ENCODE measurements around the gene CDC73.
"Not testable (repeated sequence)": the region's sequence is repeated elsewhere in the genome, so short reads cannot be mapped to it uniquely, and the experiment has no call there.

Gene CDC73

DNA sequence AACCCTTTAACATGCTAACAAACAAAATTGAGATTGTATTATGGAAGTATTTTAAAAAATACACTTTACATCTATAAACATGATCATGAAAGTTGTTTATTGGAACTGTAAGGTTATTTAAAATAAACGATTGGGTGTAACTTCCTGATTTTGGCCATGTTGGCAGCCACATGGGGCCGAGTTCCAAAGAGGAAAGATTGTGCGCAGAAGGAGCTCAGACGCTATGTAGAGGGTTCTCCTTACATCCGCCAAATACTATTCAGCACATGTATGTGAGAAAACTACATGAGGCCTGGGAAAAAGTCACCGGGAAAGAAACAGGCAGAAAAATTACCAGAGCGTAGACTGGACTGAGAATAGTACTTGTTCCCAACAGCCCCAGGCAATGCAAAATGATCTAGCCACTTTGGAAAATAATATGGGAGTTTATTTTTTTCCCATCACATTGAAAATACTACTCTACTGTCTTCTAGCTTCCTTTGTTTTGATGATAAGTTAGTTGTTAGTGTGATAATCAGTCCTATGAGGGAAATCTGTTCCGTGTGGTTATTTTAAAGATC lies 100.3 kb downstream of the CDC73 start:
- TF ChIP-seq, protein P1, sequence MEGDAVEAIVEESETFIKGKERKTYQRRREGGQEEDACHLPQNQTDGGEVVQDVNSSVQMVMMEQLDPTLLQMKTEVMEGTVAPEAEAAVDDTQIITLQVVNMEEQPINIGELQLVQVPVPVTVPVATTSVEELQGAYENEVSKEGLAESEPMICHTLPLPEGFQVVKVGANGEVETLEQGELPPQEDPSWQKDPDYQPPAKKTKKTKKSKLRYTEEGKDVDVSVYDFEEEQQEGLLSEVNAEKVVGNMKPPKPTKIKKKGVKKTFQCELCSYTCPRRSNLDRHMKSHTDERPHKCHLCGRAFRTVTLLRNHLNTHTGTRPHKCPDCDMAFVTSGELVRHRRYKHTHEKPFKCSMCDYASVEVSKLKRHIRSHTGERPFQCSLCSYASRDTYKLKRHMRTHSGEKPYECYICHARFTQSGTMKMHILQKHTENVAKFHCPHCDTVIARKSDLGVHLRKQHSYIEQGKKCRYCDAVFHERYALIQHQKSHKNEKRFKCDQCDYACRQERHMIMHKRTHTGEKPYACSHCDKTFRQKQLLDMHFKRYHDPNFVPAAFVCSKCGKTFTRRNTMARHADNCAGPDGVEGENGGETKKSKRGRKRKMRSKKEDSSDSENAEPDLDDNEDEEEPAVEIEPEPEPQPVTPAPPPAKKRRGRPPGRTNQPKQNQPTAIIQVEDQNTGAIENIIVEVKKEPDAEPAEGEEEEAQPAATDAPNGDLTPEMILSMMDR (IDR thresholded peaks at IDR 0.05; ENCODE audit: control extremely low read depth, extremely low read depth, low read depth, missing control alignments) = no peak
- ChIA-PET CTCF (no interaction called here), POLR2A (no interaction called here)
- DNase-seq (ENCODE audit: extremely low spot score) = no peak

DNA sequence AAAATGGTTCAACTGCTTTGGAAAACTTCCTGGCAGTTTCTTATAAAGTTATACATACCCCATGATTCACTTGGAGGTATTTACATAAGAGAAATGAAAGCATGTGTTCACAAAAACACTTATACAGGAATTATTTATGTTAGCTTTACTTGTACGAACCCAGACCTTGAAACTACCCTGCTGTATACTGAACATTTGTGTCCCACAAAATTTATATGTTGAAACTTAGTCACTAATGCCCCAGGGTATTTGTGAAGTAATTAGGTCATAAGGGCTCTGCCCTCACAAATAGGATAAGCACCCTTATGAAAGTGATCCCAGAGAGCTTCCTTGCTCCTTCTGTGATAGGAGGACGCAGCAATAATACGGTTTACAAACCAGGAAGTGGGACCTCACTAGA lies 107.3 kb downstream of the CDC73 start:
- POLR2A ChIA-PET = no interaction called here
- DNase-seq (ENCODE audit: extremely low spot score) = no peak
- CTCF ChIA-PET = interaction anchor here (1.5 kb wide), 1 partner anchor 12 kb away, joined by 4 read pairs; no protein-coding TSS in a partner anchor
- TF ChIP-seq, protein P1 (IDR thresholded peaks at IDR 0.05; ENCODE audit: control extremely low read depth, extremely low read depth, low read depth, missing control alignments) = no peak

DNA sequence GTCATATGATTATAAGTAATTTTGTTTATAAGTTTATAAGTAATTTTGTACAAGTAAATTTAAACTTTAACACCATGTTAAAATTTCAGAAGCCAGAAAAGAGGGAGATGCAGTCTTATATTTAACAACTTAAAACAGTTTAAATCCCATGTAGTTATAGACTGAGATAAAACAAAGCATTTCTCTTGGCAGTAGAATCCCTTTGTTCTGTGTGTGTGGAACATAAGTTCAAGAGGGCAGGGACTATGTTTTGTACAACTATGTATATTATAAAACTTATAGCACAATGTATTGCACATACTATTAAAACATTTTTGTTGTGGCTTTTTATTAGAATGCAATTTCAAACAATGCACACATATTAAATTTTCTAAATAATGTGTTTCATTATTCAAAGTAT lies 109.3 kb downstream of the CDC73 start:
- DNase-seq (ENCODE audit: extremely low spot score); POLR2A ChIA-PET: not testable (repeated sequence)
- CTCF ChIA-PET = interaction anchor here (1.2 kb wide), 1 partner anchor 23 kb away, joined by 3 read pairs; no protein-coding TSS in a partner anchor

DNA sequence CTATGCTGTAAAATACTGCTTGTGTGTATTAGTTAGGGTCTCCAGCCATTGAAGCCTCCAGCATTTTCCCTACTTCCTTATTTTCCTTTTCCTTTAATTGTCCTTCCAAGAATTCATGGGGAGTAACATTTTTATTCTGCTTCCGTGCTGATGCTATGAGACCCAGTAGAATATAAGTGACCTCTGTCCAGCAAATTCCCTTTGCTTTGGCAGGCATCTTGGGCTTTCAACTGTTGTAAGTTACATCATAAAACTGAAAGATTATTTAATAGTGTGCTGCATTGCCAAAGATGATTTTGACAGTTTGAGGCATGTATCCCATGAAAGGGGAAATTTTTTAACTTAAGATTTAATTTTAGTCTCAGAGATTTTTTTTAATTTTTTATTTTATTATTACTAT lies 112.7 kb downstream of the CDC73 start:
- no peak for DNase-seq (ENCODE audit: extremely low spot score)
- ChIA-PET POLR2A (no interaction called here), CTCF (no interaction called here)
- TF ChIP-seq, protein P1 (IDR thresholded peaks at IDR 0.05; ENCODE audit: control extremely low read depth, extremely low read depth, low read depth, missing control alignments) = no peak

DNA sequence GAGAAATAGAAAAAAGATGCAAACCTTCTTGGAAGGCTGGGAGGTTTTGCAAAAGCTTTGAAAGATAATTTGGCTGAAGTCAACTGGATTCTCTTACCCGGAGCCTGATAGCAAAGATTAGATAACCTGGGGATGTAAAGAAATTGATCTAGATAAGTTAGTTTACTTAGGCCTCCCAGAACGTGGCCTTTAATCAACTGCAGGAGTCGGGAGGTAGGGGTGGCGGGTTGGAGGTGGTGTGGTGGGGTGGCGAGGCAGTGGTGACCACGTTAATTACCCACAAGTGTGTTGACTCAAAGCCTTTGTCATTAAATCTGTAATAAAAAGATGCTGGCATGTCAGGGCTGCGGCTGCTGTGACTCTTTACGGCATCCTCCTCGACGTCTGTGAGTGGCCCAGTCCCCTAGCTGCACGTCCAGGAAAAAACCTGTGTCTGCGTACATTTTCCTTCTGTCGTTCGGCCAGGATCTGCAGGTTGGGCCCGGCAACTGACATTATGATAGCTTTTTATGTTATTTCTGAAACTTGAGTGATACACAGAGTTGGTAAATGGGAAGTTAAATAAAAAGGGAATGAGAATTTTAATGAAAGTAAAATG lies 115.6 kb downstream of the CDC73 start:
- ChIA-PET POLR2A (no interaction called here), CTCF (interaction anchor here (1.5 kb wide), 1 partner anchor 21 kb away, joined by 4 read pairs; no protein-coding TSS in a partner anchor)
- no peak for DNase-seq (ENCODE audit: extremely low spot score)
- TF ChIP-seq, protein P1 (IDR thresholded peaks at IDR 0.05; ENCODE audit: control extremely low read depth, extremely low read depth, low read depth, missing control alignments) = no peak

DNA sequence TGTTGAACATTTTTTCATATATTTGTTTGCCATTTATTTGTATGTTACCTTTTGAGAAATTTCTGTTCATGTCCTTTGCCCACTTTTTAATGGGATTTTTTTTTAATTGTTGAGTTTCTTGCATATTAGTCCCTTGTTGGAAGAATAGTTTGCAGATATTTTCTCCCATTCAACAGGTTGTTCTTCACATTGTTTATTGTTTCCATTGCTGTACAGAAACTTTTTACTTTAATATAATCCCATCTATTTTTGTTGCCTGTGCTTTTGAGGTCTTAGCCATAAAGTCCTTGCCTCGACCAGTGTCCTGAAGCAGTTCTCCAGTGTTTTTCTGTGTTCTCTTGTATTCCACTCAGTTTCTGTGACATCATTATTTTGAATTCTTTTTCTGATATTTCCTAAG lies 118.8 kb downstream of the CDC73 start:
- DNase-seq (ENCODE audit: extremely low spot score) = no peak
- ChIA-PET POLR2A (no interaction called here), CTCF (no interaction called here)
- TF ChIP-seq, protein P1 (IDR thresholded peaks at IDR 0.05; ENCODE audit: control extremely low read depth, extremely low read depth, low read depth, missing control alignments) = no peak

DNA sequence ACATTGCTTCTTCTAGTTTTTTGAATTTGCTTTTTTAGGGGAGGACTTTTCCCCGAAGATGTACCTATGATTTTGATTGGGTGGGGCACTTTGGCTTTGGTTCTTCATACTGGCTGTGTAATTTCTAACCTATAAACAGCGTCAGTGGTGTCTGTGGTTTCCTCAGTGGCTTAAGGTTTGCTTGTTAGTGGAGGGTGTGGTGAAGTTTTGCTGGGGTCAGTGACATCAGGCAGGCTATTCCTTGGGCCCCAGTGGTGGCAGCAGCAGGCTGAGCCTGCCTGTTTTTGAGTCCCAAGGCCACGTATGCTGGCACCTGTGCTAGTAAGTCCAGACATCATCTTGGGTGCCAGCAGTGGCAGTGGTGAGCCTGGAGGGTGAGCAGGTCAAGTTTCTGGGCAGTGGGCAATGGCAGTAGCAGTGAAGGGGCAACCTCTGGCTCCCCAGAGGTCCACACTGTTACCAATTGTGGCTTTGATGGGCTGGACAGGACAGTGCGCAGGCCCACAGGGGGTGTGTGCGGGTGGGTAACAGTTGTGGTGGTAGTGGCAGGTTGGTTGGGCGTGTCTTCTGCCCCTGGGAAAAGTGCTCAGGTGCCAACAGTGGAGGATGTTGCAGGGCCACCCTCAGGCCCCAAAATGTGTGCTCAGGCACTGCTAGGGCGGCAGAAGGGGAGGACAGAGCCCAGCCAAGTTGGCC lies 119.4 kb downstream of the CDC73 start:
- CTCF ChIA-PET = no interaction called here
- DNase-seq (ENCODE audit: extremely low spot score) = no peak
- TF ChIP-seq, protein P1 (IDR thresholded peaks at IDR 0.05; ENCODE audit: control extremely low read depth, extremely low read depth, low read depth, missing control alignments) = no peak
- POLR2A ChIA-PET = no interaction called here

Measured in GM10248 (cell line).